H9 (cell line): ENCODE measurements around the gene MBOAT2. TPM values are rescaled to one million over a fixed set of nuclear protein-coding genes. Genes with fewer than 3 reads are reported as not detected.

Source experiments
- DNase-seq: peaks from one replicate; pipeline ENCODE4 v3.0.0-alpha.2; 2017
- H2AFZ ChIP-seq: one replicate; pipeline ENCODE4 v1.6.1; 2013; ENCODE audit warnings: mild to moderate bottlenecking, low read length, control low read depth, moderate library complexity
- H2AK5ac ChIP-seq: 2 replicates; pipeline ENCODE4 v1.6.1; 2013; ENCODE audit warnings: low read length, control low read depth, mixed read lengths; ENCODE audit not compliant: insufficient read length
- H2BK120ac ChIP-seq: one replicate; pipeline ENCODE4 v1.6.1; 2013; ENCODE audit warnings: low read depth, mild to moderate bottlenecking, low read length, control low read depth, inconsistent platforms; ENCODE audit not compliant: poor library complexity, severe bottlenecking
- H2BK12ac ChIP-seq: 2 replicates; pipeline ENCODE4 v1.6.1; 2013; ENCODE audit warnings: low read length, control low read depth, mixed read lengths, low read depth; ENCODE audit not compliant: insufficient read length
- H2BK15ac ChIP-seq: 2 replicates; pipeline ENCODE4 v1.6.1; 2013; ENCODE audit warnings: low read depth, low read length, control low read depth
- H2BK20ac ChIP-seq: one replicate; pipeline ENCODE4 v1.6.1; 2013; ENCODE audit warnings: low read depth, mild to moderate bottlenecking, low read length, control low read depth, inconsistent platforms; ENCODE audit not compliant: poor library complexity, severe bottlenecking
- H2BK5ac ChIP-seq: 2 replicates; pipeline ENCODE4 v1.6.1; 2013; ENCODE audit warnings: low read length, control low read depth, mixed read lengths; ENCODE audit not compliant: insufficient read length
- H3K14ac ChIP-seq: 2 replicates; pipeline ENCODE4 v1.6.1; 2013; ENCODE audit warnings: low read length, control low read depth; ENCODE audit not compliant: insufficient read depth
- H3K18ac ChIP-seq: 2 replicates; pipeline ENCODE4 v1.6.1; 2013; ENCODE audit warnings: low read depth, mild to moderate bottlenecking, mixed read lengths, low read length, control low read depth; ENCODE audit not compliant: insufficient read length
- H3K23ac ChIP-seq: 2 replicates; pipeline ENCODE4 v1.6.1; 2013; ENCODE audit warnings: low read length, control low read depth, mixed read lengths, low read depth; ENCODE audit not compliant: insufficient read length
- H3K23me2 ChIP-seq: 2 replicates; pipeline ENCODE4 v1.6.1; 2013; ENCODE audit warnings: low read depth, mild to moderate bottlenecking, mixed read lengths, low read length, control low read depth; ENCODE audit not compliant: insufficient read length, poor library complexity, severe bottlenecking
- H3K27ac ChIP-seq: 2 replicates; pipeline ENCODE4 v1.5.1; 2013; ENCODE audit warnings: low read length, control low read depth, mixed read lengths, low read depth; ENCODE audit not compliant: insufficient read length
- H3K27me3 ChIP-seq: 2 replicates; pipeline ENCODE4 v1.6.1; 2013; ENCODE audit warnings: low read length, control low read depth, inconsistent platforms; ENCODE audit not compliant: insufficient read depth
- H3K4ac ChIP-seq: 2 replicates; pipeline ENCODE4 v1.6.1; 2013; ENCODE audit warnings: low read depth, mild to moderate bottlenecking, control low read depth, inconsistent platforms, low read length, moderate library complexity
- H3K4me1 ChIP-seq: 2 replicates; pipeline ENCODE4 v1.6.1; 2013; ENCODE audit warnings: low read length, control low read depth, inconsistent platforms; ENCODE audit not compliant: insufficient read depth
- H3K4me2 ChIP-seq: 2 replicates; pipeline ENCODE4 v1.6.1; 2013; ENCODE audit warnings: low read length, control low read depth, mixed read lengths; ENCODE audit not compliant: insufficient read length, insufficient read depth
- H3K56ac ChIP-seq: 2 replicates; pipeline ENCODE4 v1.6.1; 2013; ENCODE audit warnings: low read depth, mild to moderate bottlenecking, mixed read lengths, low read length, control low read depth; ENCODE audit not compliant: insufficient read length
- H3K79me1 ChIP-seq: 2 replicates; pipeline ENCODE4 v1.6.1; 2013; ENCODE audit warnings: low read depth, mild to moderate bottlenecking, moderate library complexity, low read length, control low read depth, inconsistent platforms; ENCODE audit not compliant: insufficient read depth, poor library complexity, severe bottlenecking
- H3K79me2 ChIP-seq: 2 replicates; pipeline ENCODE4 v1.6.1; 2013; ENCODE audit warnings: low read length, control low read depth, inconsistent platforms; ENCODE audit not compliant: insufficient read depth
- H3K9ac ChIP-seq: 2 replicates; pipeline ENCODE4 v1.6.1; 2013; ENCODE audit warnings: low read length, control low read depth, mixed read lengths; ENCODE audit not compliant: insufficient read length; ENCODE audit errors: extremely low read depth
- H3K9me3 ChIP-seq: one replicate; pipeline ENCODE4 v1.6.1; 2013; ENCODE audit warnings: low read depth, low read length, inconsistent platforms; ENCODE audit not compliant: control insufficient read depth
- H3T11ph ChIP-seq: one replicate; pipeline ENCODE4 v1.6.1; 2013; ENCODE audit warnings: mild to moderate bottlenecking, low read length, control low read depth, inconsistent platforms
- H4K20me1 ChIP-seq: one replicate; pipeline ENCODE4 v1.6.1; 2013; ENCODE audit not compliant: control insufficient read depth, insufficient read length, insufficient read depth
- H4K5ac ChIP-seq: 2 replicates; pipeline ENCODE4 v1.6.1; 2013; ENCODE audit warnings: low read depth, mild to moderate bottlenecking, mixed read lengths, low read length, control low read depth; ENCODE audit not compliant: insufficient read length
- H4K8ac ChIP-seq: replicated peaks from 2 replicates; pipeline ENCODE4 v1.6.1; 2013; ENCODE audit warnings: low read length, control low read depth, mixed read lengths, low read depth; ENCODE audit not compliant: insufficient read length
- H4K91ac ChIP-seq: 2 replicates; pipeline ENCODE4 v1.6.1; 2013; ENCODE audit warnings: low read depth, mild to moderate bottlenecking, moderate library complexity, mixed read lengths, low read length, control low read depth; ENCODE audit not compliant: insufficient read length
- H3K27ac Mint-ChIP-seq, 3 experiments: 2 replicates in 2 of 3; 3 replicates in 1 of 3; pipeline ENCODE4 v1.8.0; 2020 to 2021; ENCODE audit warnings: mixed read lengths in 3 of 3, mild to moderate bottlenecking in 1 of 3, moderate library complexity in 1 of 3
- H3K27me3 Mint-ChIP-seq: 2 replicates; pipeline ENCODE4 v1.8.0; 2021; ENCODE audit warnings: low read depth, mild to moderate bottlenecking, moderate library complexity, mixed read lengths
- H3K36me3 Mint-ChIP-seq, 3 experiments: 2 replicates in 2 of 3; 3 replicates in 1 of 3; pipeline ENCODE4 v1.8.0; 2020 to 2021; ENCODE audit warnings: low read depth in 3 of 3, mixed read lengths in 3 of 3; ENCODE audit not compliant: insufficient read depth in 1 of 3
- H3K4me1 Mint-ChIP-seq, 2 experiments: 2 replicates each; pipeline ENCODE4 v1.8.0; 2020; ENCODE audit warnings: mixed read lengths in 2 of 2
- H3K4me3 Mint-ChIP-seq, 2 experiments: 2 replicates in 1 of 2; 3 replicates in 1 of 2; pipeline ENCODE4 v1.8.0; 2020 to 2021; ENCODE audit warnings: mild to moderate bottlenecking in 2 of 2, mixed read lengths in 2 of 2, moderate library complexity in 1 of 2
- H3K9me3 Mint-ChIP-seq, 2 experiments: 2 replicates in 1 of 2; 3 replicates in 1 of 2; pipeline ENCODE4 v1.8.0; 2020; ENCODE audit warnings: mild to moderate bottlenecking in 2 of 2, mixed read lengths in 2 of 2, moderate library complexity in 1 of 2
- CTCF ChIP-seq: fragments of 200-600 bp; sonication (generic); conservative IDR thresholded peaks from 3 replicates; pipeline ENCODE4 v1.8.0; 2021; ENCODE audit warnings: antibody characterized with exemption, mild to moderate bottlenecking
- WGBS: extraction: QIAGEN DNeasy Blood & Tissue Kit; methylation state at CpG from one replicate; pipeline ENCODE4 v1.1.7; 2013; ENCODE audit warnings: missing lambda C conversion rate, low lambda C conversion rate, mixed read lengths; ENCODE audit not compliant: insufficient read length; ENCODE audit errors: extremely low coverage; 5-methylcytosine and 5-hydroxymethylcytosine counted together
- total RNA-seq: library from RNA; stranded (reverse); gene quantifications from 2 replicates; pipeline ENCODE4 v1.2.1, GENCODE V29; 2021

The MBOAT2 gene
- total RNA-seq, 1 experiment from 2014 or later: 20.2 TPM

GRCh38 chr2:8827729-8828128 lies 175.8 kb downstream of the MBOAT2 start:
- Histone ChIP-seq H2AFZ (no peak overlapping the region), H2BK120ac (no peak overlapping the region), H3K56ac (no peak overlapping the region), H2AK5ac (no peak overlapping the region), H2BK15ac (no peak overlapping the region), H3K4me2 (no peak overlapping the region), H3K23ac (no peak overlapping the region), H3K27me3 (no peaks in the 10 kb centered on the region), H2BK5ac (no peak overlapping the region), H3K23me2 (no peaks in the 10 kb centered on the region), H3T11ph (no peak overlapping the region), H2BK20ac (no peak overlapping the region), H4K5ac (no peak overlapping the region), H3K9me3 (no peaks in the 10 kb centered on the region), H4K8ac (no peak overlapping the region), H3K9ac (no peak overlapping the region), H3K27ac (no peak overlapping the region), H2BK12ac (no peak overlapping the region), H3K79me1 (no peaks in the 10 kb centered on the region), H3K18ac (no peak overlapping the region), H3K14ac (no peak overlapping the region), H3K79me2 (peaks cover 2% of the 10 kb centered on the region; the same call in 1 of the 2 replicates), H4K91ac (no peak overlapping the region), H4K20me1 (no peaks in the 10 kb centered on the region), H3K4ac (no peak overlapping the region), H3K4me1 (no peaks in the 10 kb centered on the region; the same call in 1 of the 2 replicates)
- peaks cover 9 to 10% of the 10 kb centered on the region in 2 experiments for H3K4me1 Mint-ChIP-seq
- WGBS: no CpG with 5 or more reads among the region's 2 CpGs
- no peak for DNase-seq
- no peaks in the 10 kb centered on the region for H3K27me3 Mint-ChIP-seq
- no peak overlapping the region for H3K4me3 Mint-ChIP-seq
- no peaks in the 10 kb centered on the region for H3K9me3 Mint-ChIP-seq
- peaks cover 0 to 7% (median 6%) of the 10 kb centered on the region in 3 experiments; a peak in 4 of 7 replicates for H3K36me3 Mint-ChIP-seq
- no peak for TF ChIP-seq CTCF
- no peak overlapping the region for H3K27ac Mint-ChIP-seq
